Activated naive CD4-positive, alpha-beta T cell treated with anti-CD3 and anti-CD28 coated beads for 36 hours (primary cell): ENCODE data around the gene FMN2. TPM values are rescaled to one million over a fixed set of nuclear protein-coding genes. Genes with fewer than 3 reads are reported as not detected.

ENCODE experiments used
- CTCF ChIA-PET: fragments of 350-600 bp; sonication (Branson Sonifier 250); formaldehyde crosslinking; loops from one replicate; lab custom pipeline; 2021; ENCODE audit warnings: antibody characterized with exemption; lab: Charles Lee
- DNase-seq: peaks from one replicate; pipeline ENCODE4 v3.0.0-alpha.2; 2020
- H3K27ac Mint-ChIP-seq: one replicate; pipeline ENCODE4 v1.8.0; 2021; ENCODE audit warnings: mild to moderate bottlenecking, mixed read lengths
- H3K27me3 Mint-ChIP-seq: one replicate; pipeline ENCODE4 v1.8.0; 2021; ENCODE audit warnings: low read depth, mixed read lengths
- H3K36me3 Mint-ChIP-seq: one replicate; pipeline ENCODE4 v1.8.0; 2021; ENCODE audit warnings: low read depth, mixed read lengths
- H3K4me1 Mint-ChIP-seq: one replicate; pipeline ENCODE4 v1.8.0; 2021; ENCODE audit warnings: low read depth, mixed read lengths
- H3K4me3 Mint-ChIP-seq: one replicate; pipeline ENCODE4 v1.8.0; 2021; ENCODE audit warnings: mild to moderate bottlenecking, moderate library complexity, mixed read lengths
- H3K9me3 Mint-ChIP-seq: one replicate; pipeline ENCODE4 v1.8.0; 2021; ENCODE audit warnings: mixed read lengths
- intact Hi-C: fragments of 100-400 bp; cut with micrococcal nuclease; formaldehyde crosslinking; loops from one replicate; pipeline ENCODE4 v1.15.1; 2023
- total RNA-seq, 2 experiments: library from RNA; stranded (reverse); gene quantifications; one replicate each; pipeline ENCODE4 v1.2.3, GENCODE V29; 2021

The FMN2 gene
- total RNA-seq, 2 experiments from 2014 or later: not detected

GRCh38 chr1:240282061-240282830 is 190.6 kb downstream of the FMN2 start:
- Mint-ChIP-seq H3K36me3 (no peaks in the 10 kb centered on the region), H3K27me3 (no peaks in the 10 kb centered on the region), H3K4me1 (no peaks in the 10 kb centered on the region), H3K4me3 (no peak overlapping the region), H3K9me3 (no peaks in the 10 kb centered on the region), H3K27ac (no peak overlapping the region)
- DNase-seq: no peak
- CTCF ChIA-PET: no interaction called here
- intact Hi-C loops: no loop called here

GRCh38 chr1:240284656-240285414 is 193.2 kb downstream of the FMN2 start:
- Mint-ChIP-seq H3K4me1 (no peaks in the 10 kb centered on the region), H3K27me3 (no peaks in the 10 kb centered on the region), H3K4me3 (no peak overlapping the region), H3K36me3 (no peaks in the 10 kb centered on the region), H3K9me3 (no peaks in the 10 kb centered on the region), H3K27ac (no peak overlapping the region)
- CTCF ChIA-PET: no interaction called here
- intact Hi-C loops: no loop called here
- DNase-seq: no peak

- H3K27me3 Mint-ChIP-seq: no peaks in the 10 kb centered on the region
- CTCF ChIA-PET: no interaction called here
- DNase-seq: no peak
- H3K27ac Mint-ChIP-seq: no peak overlapping the region
- no peaks in the 10 kb centered on the region for H3K36me3 Mint-ChIP-seq
- no peak overlapping the region for H3K4me3 Mint-ChIP-seq
- H3K9me3 Mint-ChIP-seq: no peaks in the 10 kb centered on the region
- no peaks in the 10 kb centered on the region for H3K4me1 Mint-ChIP-seq
- intact Hi-C loops: no loop called here
Observed at GRCh38 chr1:240285540-240285939, 193.9 kb downstream of the FMN2 start.

GRCh38 chr1:240287722-240288121 is 196.0 kb downstream of the FMN2 start:
- intact Hi-C loops: no loop called here
- no peak for DNase-seq
- H3K36me3 Mint-ChIP-seq: no peaks in the 10 kb centered on the region
- H3K27me3 Mint-ChIP-seq: no peaks in the 10 kb centered on the region
- H3K9me3 Mint-ChIP-seq: no peaks in the 10 kb centered on the region
- H3K4me1 Mint-ChIP-seq: no peaks in the 10 kb centered on the region
- no peak overlapping the region for H3K27ac Mint-ChIP-seq
- CTCF ChIA-PET: no interaction called here
- H3K4me3 Mint-ChIP-seq: no peak overlapping the region

GRCh38 chr1:240293706-240294105 is 202.0 kb downstream of the FMN2 start:
- Mint-ChIP-seq H3K9me3 (no peaks in the 10 kb centered on the region), H3K4me3 (no peak overlapping the region), H3K4me1 (no peaks in the 10 kb centered on the region), H3K36me3 (no peaks in the 10 kb centered on the region), H3K27me3 (no peaks in the 10 kb centered on the region), H3K27ac (no peak overlapping the region)
- CTCF ChIA-PET: no interaction called here
- no peak for DNase-seq
- intact Hi-C loops: no loop called here

- CTCF ChIA-PET: no interaction called here
- H3K27me3 Mint-ChIP-seq: no peaks in the 10 kb centered on the region
- DNase-seq: no peak
- no peak overlapping the region for H3K4me3 Mint-ChIP-seq
- intact Hi-C loops: no loop called here
- no peaks in the 10 kb centered on the region for H3K9me3 Mint-ChIP-seq
- no peaks in the 10 kb centered on the region for H3K36me3 Mint-ChIP-seq
- no peaks in the 10 kb centered on the region for H3K4me1 Mint-ChIP-seq
- no peak overlapping the region for H3K27ac Mint-ChIP-seq
Observed at GRCh38 chr1:240294566-240294965, 202.9 kb downstream of the FMN2 start.

GRCh38 chr1:240295811-240296210 is 204.1 kb downstream of the FMN2 start:
- no peak for DNase-seq
- Mint-ChIP-seq H3K36me3 (no peaks in the 10 kb centered on the region), H3K27ac (no peak overlapping the region), H3K27me3 (no peaks in the 10 kb centered on the region), H3K4me3 (no peak overlapping the region), H3K4me1 (no peaks in the 10 kb centered on the region), H3K9me3 (peaks cover 4% of the 10 kb centered on the region)
- CTCF ChIA-PET: interaction anchor here (0.7 kb wide), 1 partner anchor 70 kb away, joined by 5 read pairs; no protein-coding TSS in a partner anchor
- intact Hi-C loops: no loop called here

GRCh38 chr1:240304466-240304865 is 212.8 kb downstream of the FMN2 start:
- Mint-ChIP-seq H3K9me3 (peaks cover 5% of the 10 kb centered on the region), H3K27me3 (peaks cover 2% of the 10 kb centered on the region), H3K4me3 (no peak overlapping the region), H3K27ac (no peak overlapping the region), H3K4me1 (no peaks in the 10 kb centered on the region), H3K36me3 (no peaks in the 10 kb centered on the region)
- DNase-seq: no peak
- intact Hi-C loops: no loop called here
- CTCF ChIA-PET: no interaction called here

- Mint-ChIP-seq H3K27ac (no peak overlapping the region), H3K9me3 (peaks cover 1% of the 10 kb centered on the region), H3K27me3 (peaks cover 2% of the 10 kb centered on the region), H3K36me3 (no peaks in the 10 kb centered on the region), H3K4me1 (no peaks in the 10 kb centered on the region), H3K4me3 (no peak overlapping the region)
- intact Hi-C loops: no loop called here
- CTCF ChIA-PET: no interaction called here
- DNase-seq: no peak
Observed at GRCh38 chr1:240306673-240307072, 215.0 kb downstream of the FMN2 start.

- no peak overlapping the region for H3K27ac Mint-ChIP-seq
- CTCF ChIA-PET: no interaction called here
- no peaks in the 10 kb centered on the region for H3K4me1 Mint-ChIP-seq
- DNase-seq: no peak
- no peak overlapping the region for H3K4me3 Mint-ChIP-seq
- peaks cover 2% of the 10 kb centered on the region for H3K27me3 Mint-ChIP-seq
- peaks cover 1% of the 10 kb centered on the region for H3K9me3 Mint-ChIP-seq
- intact Hi-C loops: no loop called here
- H3K36me3 Mint-ChIP-seq: no peaks in the 10 kb centered on the region
Observed at GRCh38 chr1:240308096-240308495, 216.4 kb downstream of the FMN2 start.

- Mint-ChIP-seq H3K27me3 (peaks cover 2% of the 10 kb centered on the region), H3K27ac (no peak overlapping the region), H3K9me3 (no peaks in the 10 kb centered on the region), H3K4me1 (no peaks in the 10 kb centered on the region), H3K36me3 (no peaks in the 10 kb centered on the region), H3K4me3 (no peak overlapping the region)
- DNase-seq: no peak
- intact Hi-C loops: no loop called here
- CTCF ChIA-PET: no interaction called here
Observed at GRCh38 chr1:240309769-240310168, 218.1 kb downstream of the FMN2 start.

- Mint-ChIP-seq H3K27ac (no peak overlapping the region), H3K4me3 (no peak overlapping the region), H3K9me3 (no peaks in the 10 kb centered on the region), H3K36me3 (no peaks in the 10 kb centered on the region), H3K27me3 (peaks cover 2% of the 10 kb centered on the region), H3K4me1 (no peaks in the 10 kb centered on the region)
- intact Hi-C loops: no loop called here
- DNase-seq: no peak
- CTCF ChIA-PET: no interaction called here
Observed at GRCh38 chr1:240310226-240310925, 218.7 kb downstream of the FMN2 start.
